Keratinocyte (primary cell): ENCODE measurements around the gene GDPD5. TPM values are rescaled to one million over a fixed set of nuclear protein-coding genes. Genes with fewer than 3 reads are reported as not detected.

Source experiments
- DNase-seq: peaks from one replicate; pipeline ENCODE4 v3.0.0-alpha.2; 2011; ENCODE audit warnings: low read depth, missing footprints, low spot score
- FAIRE-seq: peaks from 2 replicates; lab custom pipeline; 2011; peaks lifted over from hg19 to GRCh38; lab: Jason Lieb, UNC
- H2AFZ ChIP-seq: 2 replicates; pipeline ENCODE4 v1.6.0; 2012; ENCODE audit warnings: low read length, control low read depth, inconsistent platforms; ENCODE audit not compliant: control insufficient read depth
- H3K27ac ChIP-seq: 2 replicates; pipeline ENCODE4 v1.5.1; 2011; ENCODE audit warnings: low read length; ENCODE audit not compliant: control insufficient read depth, insufficient read depth
- H3K27me3 ChIP-seq: 3 replicates; pipeline ENCODE4 v1.6.0; 2011; ENCODE audit warnings: low read length; ENCODE audit not compliant: control insufficient read depth, insufficient read depth; ENCODE audit errors: extremely low read depth
- H3K36me3 ChIP-seq, 2 experiments: 2 replicates in 1 of 2; 3 replicates in 1 of 2; pipeline ENCODE4 v1.5.1; 2011; ENCODE audit warnings: low read length in 2 of 2, mild to moderate bottlenecking in 1 of 2; ENCODE audit not compliant: control insufficient read depth in 2 of 2, insufficient read depth in 2 of 2; ENCODE audit errors: extremely low read depth in 1 of 2
- H3K4me1 ChIP-seq: 3 replicates; pipeline ENCODE4 v1.5.1; 2011; ENCODE audit warnings: low read length; ENCODE audit not compliant: control insufficient read depth, insufficient read depth; ENCODE audit errors: extremely low read depth
- H3K4me2 ChIP-seq: 3 replicates; pipeline ENCODE4 v1.6.0; 2011; ENCODE audit warnings: low read depth, low read length; ENCODE audit not compliant: control insufficient read depth, insufficient read depth; ENCODE audit errors: extremely low read depth
- H3K4me3 ChIP-seq, 3 experiments: fragments of 200-600 bp in 1 of 3; sonication (generic) in 1 of 3; 2 replicates in 2 of 3; 3 replicates in 1 of 3; pipeline ENCODE4 v1.5.1; 2011 to 2016; ENCODE audit warnings: low read length in 3 of 3, mild to moderate bottlenecking in 3 of 3, control low read depth in 2 of 3, inconsistent platforms in 1 of 3, low read depth in 1 of 3, mixed read lengths in 1 of 3, mixed run types in 1 of 3, moderate library complexity in 1 of 3; ENCODE audit not compliant: control insufficient read depth in 2 of 3, insufficient read depth in 2 of 3; ENCODE audit errors: extremely low read depth in 1 of 3
- H3K79me2 ChIP-seq: 2 replicates; pipeline ENCODE4 v1.6.0; 2012; ENCODE audit warnings: low read length; ENCODE audit not compliant: control insufficient read depth, insufficient read depth
- H3K9ac ChIP-seq: 3 replicates; pipeline ENCODE4 v1.6.0; 2011; ENCODE audit warnings: low read length; ENCODE audit not compliant: control insufficient read depth, insufficient read depth; ENCODE audit errors: extremely low read depth
- H3K9me1 ChIP-seq: 3 replicates; pipeline ENCODE4 v1.6.0; 2011; ENCODE audit warnings: low read length; ENCODE audit not compliant: control insufficient read depth, insufficient read depth; ENCODE audit errors: extremely low read depth
- H3K9me3 ChIP-seq: 2 replicates; pipeline ENCODE4 v1.5.1; 2012; ENCODE audit warnings: low read depth, low read length; ENCODE audit not compliant: control insufficient read depth
- H4K20me1 ChIP-seq: 3 replicates; pipeline ENCODE4 v1.6.0; 2011; ENCODE audit warnings: low read length; ENCODE audit not compliant: control insufficient read depth, insufficient read depth; ENCODE audit errors: extremely low read depth
- CTCF ChIP-seq, 3 experiments: IDR thresholded peaks in 1 of 3; conservative IDR thresholded peaks in 1 of 3; optimal IDR thresholded peaks in 1 of 3; 2 replicates in 2 of 3; 3 replicates in 1 of 3; pipeline versions ENCODE3 to v1.5.1; 2011; ENCODE audit warnings: low read length in 3 of 3, mild to moderate bottlenecking in 3 of 3, moderate library complexity in 2 of 3, control low read depth in 1 of 3, inconsistent platforms in 1 of 3; ENCODE audit not compliant: insufficient read depth in 2 of 3; ENCODE audit errors: extremely low read depth in 1 of 3
- EZH2 ChIP-seq: IDR thresholded peaks from one replicate; pipeline ENCODE4 v1.6.1; 2012; ENCODE audit warnings: inconsistent platforms, mild to moderate bottlenecking, low read length, moderate library complexity
- dilution Hi-C: fragments of 300-500 bp; cut with MboI; formaldehyde crosslinking; loops from one replicate; pipeline ENCODE4 v1.7.0; 2020; ENCODE audit warnings: low sequenced_read_pairs; ENCODE audit not compliant: extremely low pct_ligation_motif_present
- polyA plus RNA-seq, 5 experiments: library from polyadenylated mRNA; depleted of rRNA in 3 of 5; stranded (reverse) in 3 of 5; stranded (forward) in 1 of 5; unstranded in 1 of 5; fragments of >200 nt; gene quantifications; 1 replicate in 1 of 5; 2 replicates in 3 of 5; 3 replicates in 1 of 5; pipeline versions ENCODE4 v1.2.1 to v1.2.3, GENCODE V29; 2011 to 2012; ENCODE audit warnings: missing spikeins in 2 of 5, low read depth in 1 of 5, low replicate concordance in 1 of 5

The GDPD5 gene
- polyA plus RNA-seq, 1 donor (not counting 4 experiments of a cell fraction or from before 2014, with no cell fraction given): 2.1 TPM

GRCh38 chr11:75433443-75433842 is 92.3 kb downstream of the GDPD5 start:
- Histone ChIP-seq H3K9me3 (peaks cover 6% of the 10 kb centered on the region), H3K36me3 (no peaks in the 10 kb centered on the region), H3K79me2 (no peaks in the 10 kb centered on the region), H3K4me2 (no peak overlapping the region), H3K9ac (no peak overlapping the region), H3K9me1 (no peaks in the 10 kb centered on the region), H2AFZ (no peak overlapping the region), H4K20me1 (peaks cover 2% of the 10 kb centered on the region), H3K27me3 (peaks cover 50% of the 10 kb centered on the region), H3K4me1 (no peaks in the 10 kb centered on the region), H3K27ac (no peak overlapping the region), H3K4me3 (no peak overlapping the region)
- DNase-seq (no peak), FAIRE-seq (no peak)
- dilution Hi-C loops: no loop called here
- no peak for TF ChIP-seq CTCF (optimal IDR thresholded peaks at IDR 0.05 in 1 of 3, IDR thresholded peaks at IDR 0.05 in 1 of 3, conservative IDR thresholded peaks at IDR 0.05 in 1 of 3; ENCODE audit: extremely low read depth in 1 of 3, insufficient read depth in 2 of 3, low read length in 3 of 3)
- no peak for TF ChIP-seq EZH2

- Histone ChIP-seq H3K9me3 (peaks cover 6% of the 10 kb centered on the region), H3K27me3 (peaks cover 53% of the 10 kb centered on the region), H3K79me2 (no peaks in the 10 kb centered on the region), H3K27ac (no peak within 1 kb of the TSS), H3K9me1 (no peaks in the 10 kb centered on the region), H4K20me1 (peaks cover 2% of the 10 kb centered on the region), H3K4me2 (no peak within 1 kb of the TSS), H3K9ac (no peak within 1 kb of the TSS), H3K36me3 (no peaks in the 10 kb centered on the region), H3K4me1 (no peaks in the 10 kb centered on the region), H2AFZ (no peak within 1 kb of the TSS), H3K4me3 (no peak within 1 kb of the TSS)
- FAIRE-seq (no peak), DNase-seq (no peak)
- dilution Hi-C loops: no loop called here
- TF ChIP-seq CTCF (optimal IDR thresholded peaks at IDR 0.05 in 1 of 3, IDR thresholded peaks at IDR 0.05 in 1 of 3, conservative IDR thresholded peaks at IDR 0.05 in 1 of 3; ENCODE audit: extremely low read depth in 1 of 3, insufficient read depth in 2 of 3, low read length in 3 of 3) (no peak), EZH2 (no peak)
These were observed 92.8 kb downstream of the GDPD5 start, which contains the start of gene KLHL35 for GRCh38 chr11:75432911-75433321. KLHL35 (minus strand) TSS chr11:75433203; CDS start chr11:75430629, 2,574 bp downstream.
